Posterior vena cava (tissue), 2 donors: ENCODE results near the gene ARHGAP44. TPM values are rescaled to one million over a fixed set of nuclear protein-coding genes. Genes with fewer than 3 reads are reported as not detected.

Source experiments
- DNase-seq: peaks from one replicate; pipeline ENCODE4 v3.0.0-alpha.2; 2020; ENCODE audit warnings: low spot score
- intact Hi-C, 2 donors: fragments of 100-400 bp; cut with DNase I; formaldehyde crosslinking; loops; one replicate each; pipeline versions ENCODE4 v1.14.1 to v1.14.2; 2022 to 2023
- total RNA-seq, 2 donors: library from RNA; stranded (reverse); fragmentation: NEBNext Ultra II Directional; extraction: Animal tissue kit (Norgen Biotek cat#: 25700); gene quantifications; one replicate each; pipeline ENCODE4 v1.2.1, GENCODE V29; 2021
- donor health status: DM: yes; HTN: yes; CAD: no.
- donor health status: DM: yes; HTN: yes; CAD: no.

The ARHGAP44 gene
- total RNA-seq, 2 donors from 2014 or later = 4.2 to 6.0 TPM

GRCh38 chr17:13001991-13002615 lies 212.8 kb downstream of the ARHGAP44 start:
- no peak for DNase-seq
- intact Hi-C loops = loop anchor here (5.0 to 10.0 kb wide), 2 partner anchors 817 to 820 kb away; no protein-coding TSS in a partner anchor

- DNase-seq = peak; percentile 94
- intact Hi-C loops = loop anchor here (5.0 to 10.0 kb wide), 2 partner anchors 818 to 821 kb away; no protein-coding TSS in a partner anchor
Observed at GRCh38 chr17:13002761-13003453, 213.6 kb downstream of the ARHGAP44 start.

GRCh38 chr17:13003454-13003851 lies 214.2 kb downstream of the ARHGAP44 start:
- intact Hi-C loops = loop anchor here (5.0 to 10.0 kb wide), 2 partner anchors 819 to 821 kb away; no protein-coding TSS in a partner anchor
- DNase-seq = peak; percentile 66

- no peak for DNase-seq
- intact Hi-C loops = loop anchor here (5.0 to 10.0 kb wide), 2 partner anchors 819 to 822 kb away; no protein-coding TSS in a partner anchor
Observed at GRCh38 chr17:13003927-13004326, 214.6 kb downstream of the ARHGAP44 start.

GRCh38 chr17:13004336-13004735 lies 215.0 kb downstream of the ARHGAP44 start:
- intact Hi-C loops = loop anchor here (5.0 to 10.0 kb wide), 2 partner anchors 820 to 822 kb away; no protein-coding TSS in a partner anchor

GRCh38 chr17:13005530-13005929 lies 216.2 kb downstream of the ARHGAP44 start:
- intact Hi-C loops = loop anchor here in 1 of 2 donors (10.0 kb wide), 1 partner anchor 821 kb away; no protein-coding TSS in a partner anchor
- DNase-seq = no peak

More at GRCh38 chr17:13004336-13004735, 215.0 kb downstream of the ARHGAP44 start:
- no peak for DNase-seq

GRCh38 chr17:13008461-13008860 lies 219.2 kb downstream of the ARHGAP44 start:
- DNase-seq = peak; percentile 26
- intact Hi-C loops = loop anchor here in 1 of 2 donors (10.0 kb wide), 1 partner anchor 824 kb away; no protein-coding TSS in a partner anchor

GRCh38 chr17:13010959-13011358 lies 221.7 kb downstream of the ARHGAP44 start:
- intact Hi-C loops = no loop called here
- DNase-seq = peak; percentile 67

GRCh38 chr17:13014801-13015200 lies 225.5 kb downstream of the ARHGAP44 start:
- DNase-seq = no peak
- intact Hi-C loops = no loop called here

- intact Hi-C loops = no loop called here
- DNase-seq = no peak
Observed at GRCh38 chr17:13016881-13017654, 227.8 kb downstream of the ARHGAP44 start.

GRCh38 chr17:13017655-13018459 lies 228.6 kb downstream of the ARHGAP44 start, which contains the start of gene ELAC2:
Gene ELAC2, minus strand, starts transcription at chr17:13018027. Its CDS starts 80 bp downstream, at chr17:13017947.
- intact Hi-C loops = no loop called here
- DNase-seq = peak; percentile 99

GRCh38 chr17:13024016-13024415 lies 234.7 kb downstream of the ARHGAP44 start:
- no peak for DNase-seq
- intact Hi-C loops = no loop called here

- intact Hi-C loops = no loop called here
- DNase-seq = no peak
Observed at GRCh38 chr17:13024526-13025257, 235.4 kb downstream of the ARHGAP44 start.

- no peak for DNase-seq
- intact Hi-C loops = no loop called here
Observed at GRCh38 chr17:13025258-13025627, 235.9 kb downstream of the ARHGAP44 start.

GRCh38 chr17:13025687-13026086 lies 236.4 kb downstream of the ARHGAP44 start:
- intact Hi-C loops = no loop called here
- DNase-seq = no peak

- intact Hi-C loops = no loop called here
- no peak for DNase-seq
Observed at GRCh38 chr17:13027246-13027645, 237.9 kb downstream of the ARHGAP44 start.

- intact Hi-C loops = no loop called here
- DNase-seq = no peak
Observed at GRCh38 chr17:13029340-13029739, 240.0 kb downstream of the ARHGAP44 start.

- no peak for DNase-seq
- intact Hi-C loops = no loop called here
Observed at GRCh38 chr17:13030056-13030455, 240.8 kb downstream of the ARHGAP44 start.
